ENCODE results near the gene NME8.

NME8 gene

DNA sequence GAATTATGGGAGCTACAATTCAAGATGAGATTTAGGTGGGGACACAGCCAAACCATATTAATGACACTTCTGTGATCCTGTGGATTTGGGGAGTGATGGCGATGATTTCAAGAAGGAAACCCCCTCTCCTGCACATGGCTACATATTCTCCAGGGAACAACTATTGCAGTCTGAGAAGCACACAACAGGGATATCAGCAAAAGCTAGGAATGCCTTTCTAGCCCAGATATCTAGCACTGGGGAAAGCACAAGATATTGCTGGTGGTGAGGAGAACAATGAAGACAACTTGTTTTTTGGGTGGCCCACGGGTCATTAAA lies 96.3 kb downstream of the NME8 start:
- Histone ChIP-seq H2AFZ (ENCODE audit: low read depth, low read length) (no peak overlapping the region), H4K20me1 (ENCODE audit: insufficient read depth, low read length) (peaks cover 49% of the 10 kb centered on the region), H3K27me3 (ENCODE audit: insufficient read depth, low read length, poor library complexity) (no peaks in the 10 kb centered on the region), H3K9ac (ENCODE audit: low read depth, low read length) (no peak overlapping the region), H3K27ac (ENCODE audit: low read length) (no peak overlapping the region), H3K4me1 (ENCODE audit: insufficient read depth, low read length) (no peaks in the 10 kb centered on the region), H3K4me3 (ENCODE audit: low read depth in 1 of 2, low read length in 2 of 2) (no peak overlapping the region), H3K4me2 (ENCODE audit: insufficient read depth, low read length) (no peak overlapping the region), H3K36me3 (ENCODE audit: insufficient read depth, low read length) (peaks cover 8% of the 10 kb centered on the region; the same call in 1 of the 2 replicates), H3K9me3 (ENCODE audit: insufficient read depth, low read length, severe bottlenecking) (no peaks in the 10 kb centered on the region), H3K79me2 (ENCODE audit: insufficient read depth, low read length) (peaks cover 56% of the 10 kb centered on the region)
- no peak for DNase-seq
- TF ChIP-seq, protein P1, sequence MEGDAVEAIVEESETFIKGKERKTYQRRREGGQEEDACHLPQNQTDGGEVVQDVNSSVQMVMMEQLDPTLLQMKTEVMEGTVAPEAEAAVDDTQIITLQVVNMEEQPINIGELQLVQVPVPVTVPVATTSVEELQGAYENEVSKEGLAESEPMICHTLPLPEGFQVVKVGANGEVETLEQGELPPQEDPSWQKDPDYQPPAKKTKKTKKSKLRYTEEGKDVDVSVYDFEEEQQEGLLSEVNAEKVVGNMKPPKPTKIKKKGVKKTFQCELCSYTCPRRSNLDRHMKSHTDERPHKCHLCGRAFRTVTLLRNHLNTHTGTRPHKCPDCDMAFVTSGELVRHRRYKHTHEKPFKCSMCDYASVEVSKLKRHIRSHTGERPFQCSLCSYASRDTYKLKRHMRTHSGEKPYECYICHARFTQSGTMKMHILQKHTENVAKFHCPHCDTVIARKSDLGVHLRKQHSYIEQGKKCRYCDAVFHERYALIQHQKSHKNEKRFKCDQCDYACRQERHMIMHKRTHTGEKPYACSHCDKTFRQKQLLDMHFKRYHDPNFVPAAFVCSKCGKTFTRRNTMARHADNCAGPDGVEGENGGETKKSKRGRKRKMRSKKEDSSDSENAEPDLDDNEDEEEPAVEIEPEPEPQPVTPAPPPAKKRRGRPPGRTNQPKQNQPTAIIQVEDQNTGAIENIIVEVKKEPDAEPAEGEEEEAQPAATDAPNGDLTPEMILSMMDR (IDR thresholded peaks at IDR 0.05; ENCODE audit: borderline replicate concordance, extremely low read depth, low read length, poor library complexity, severe bottlenecking) = no peak
- ATAC-seq (ENCODE audit: insufficient read depth, low read depth) = no peak

DNA sequence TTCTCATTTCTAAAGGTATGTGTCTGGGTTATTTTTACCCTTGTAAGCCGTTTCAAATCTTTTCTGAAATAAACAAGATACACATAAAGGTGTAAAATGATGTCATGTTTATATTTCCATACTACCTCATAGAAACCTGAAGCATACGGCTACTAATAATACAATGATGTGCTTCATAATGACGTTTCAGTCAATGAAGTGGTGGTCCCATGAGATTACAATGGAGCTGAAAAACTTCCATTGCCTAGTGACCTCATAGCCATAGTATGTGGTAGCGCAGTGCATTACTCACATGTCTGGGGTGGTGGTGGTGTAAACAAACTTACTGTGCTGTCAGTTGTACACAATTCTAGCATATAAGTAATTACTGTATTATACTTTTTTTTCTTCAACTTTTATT lies 96.9 kb downstream of the NME8 start:
- Histone ChIP-seq H3K9ac (ENCODE audit: low read depth, low read length) (no peak overlapping the region), H3K36me3 (ENCODE audit: insufficient read depth, low read length) (peaks cover 10% of the 10 kb centered on the region; the same call in 1 of the 2 replicates), H3K4me1 (ENCODE audit: insufficient read depth, low read length) (no peaks in the 10 kb centered on the region), H3K9me3 (ENCODE audit: insufficient read depth, low read length, severe bottlenecking) (no peaks in the 10 kb centered on the region), H4K20me1 (ENCODE audit: insufficient read depth, low read length) (peaks cover 49% of the 10 kb centered on the region), H3K27me3 (ENCODE audit: insufficient read depth, low read length, poor library complexity) (no peaks in the 10 kb centered on the region), H2AFZ (ENCODE audit: low read depth, low read length) (no peak overlapping the region), H3K79me2 (ENCODE audit: insufficient read depth, low read length) (peaks cover 51% of the 10 kb centered on the region), H3K27ac (ENCODE audit: low read length) (no peak overlapping the region), H3K4me3 (ENCODE audit: low read depth in 1 of 2, low read length in 2 of 2) (no peak overlapping the region), H3K4me2 (ENCODE audit: insufficient read depth, low read length) (no peak overlapping the region)
- ATAC-seq (ENCODE audit: insufficient read depth, low read depth) = no peak
- TF ChIP-seq, protein P1 (IDR thresholded peaks at IDR 0.05; ENCODE audit: borderline replicate concordance, extremely low read depth, low read length, poor library complexity, severe bottlenecking) = no peak
- no peak for TF ChIP-seq EZH2 (IDR thresholded peaks at IDR 0.05; ENCODE audit: borderline replicate concordance, low read depth, low read length, severe bottlenecking)
- DNase-seq = no peak

DNA sequence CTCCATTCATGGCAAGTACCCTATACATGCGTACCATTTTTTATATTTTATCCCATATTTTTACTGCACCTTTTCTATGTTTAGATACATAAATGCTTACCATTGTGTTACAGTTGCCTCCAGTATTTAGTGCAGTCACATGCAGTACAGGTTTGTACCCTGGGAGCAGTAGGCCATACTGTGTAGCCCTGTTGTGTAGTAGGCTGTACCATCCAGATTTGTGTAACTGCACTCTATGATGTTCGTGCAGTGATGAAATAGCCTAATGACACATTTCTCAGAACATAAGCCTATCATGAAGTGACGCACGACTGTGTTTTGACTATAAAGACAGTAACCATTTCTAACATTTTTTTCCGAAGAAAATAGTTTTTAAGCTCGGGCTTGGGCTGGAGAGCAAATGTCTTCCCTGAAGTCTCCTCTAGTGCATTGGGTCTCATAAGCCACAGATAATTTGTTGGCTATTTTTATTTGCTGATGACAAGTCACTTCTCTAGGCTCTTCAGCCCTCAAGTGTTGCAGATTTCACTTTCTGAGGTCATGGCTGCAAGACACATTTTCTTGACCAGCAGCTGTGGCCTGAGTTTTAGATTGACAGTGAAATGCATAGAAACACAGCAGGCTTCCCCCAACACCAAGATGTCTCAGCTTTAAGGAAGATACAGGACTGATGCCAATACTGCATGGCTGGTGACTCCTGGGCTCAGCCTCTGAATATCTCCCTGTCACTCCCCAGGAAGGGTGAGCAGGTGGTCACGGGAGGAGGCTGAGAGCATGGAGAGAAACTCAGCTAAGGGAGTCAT lies 98.9 kb downstream of the NME8 start:
- H2AFZ ChIP-seq (ENCODE audit: low read depth, low read length) = no peak overlapping the region
- ATAC-seq (ENCODE audit: insufficient read depth, low read depth) (no peak), DNase-seq (no peak)
- no peak overlapping the region for H3K27ac ChIP-seq (ENCODE audit: low read length)
- H3K9me3 ChIP-seq (ENCODE audit: insufficient read depth, low read length, severe bottlenecking) = no peaks in the 10 kb centered on the region
- TF ChIP-seq, protein P1 (IDR thresholded peaks at IDR 0.05; ENCODE audit: borderline replicate concordance, extremely low read depth, low read length, poor library complexity, severe bottlenecking) = no peak
- no peak for TF ChIP-seq EZH2 (IDR thresholded peaks at IDR 0.05; ENCODE audit: borderline replicate concordance, low read depth, low read length, severe bottlenecking)
- H3K4me1 ChIP-seq (ENCODE audit: insufficient read depth, low read length) = peaks cover 6% of the 10 kb centered on the region
- no peak overlapping the region for H3K4me3 ChIP-seq (ENCODE audit: low read depth in 1 of 2, low read length in 2 of 2)
- H4K20me1 ChIP-seq (ENCODE audit: insufficient read depth, low read length) = peaks cover 40% of the 10 kb centered on the region
- peaks cover 18% of the 10 kb centered on the region for H3K36me3 ChIP-seq (ENCODE audit: insufficient read depth, low read length)
- H3K4me2 ChIP-seq (ENCODE audit: insufficient read depth, low read length) = no peak overlapping the region
- H3K79me2 ChIP-seq (ENCODE audit: insufficient read depth, low read length) = peaks cover 38% of the 10 kb centered on the region
- H3K9ac ChIP-seq (ENCODE audit: low read depth, low read length) = no peak overlapping the region
- H3K27me3 ChIP-seq (ENCODE audit: insufficient read depth, low read length, poor library complexity) = no peaks in the 10 kb centered on the region

DNA sequence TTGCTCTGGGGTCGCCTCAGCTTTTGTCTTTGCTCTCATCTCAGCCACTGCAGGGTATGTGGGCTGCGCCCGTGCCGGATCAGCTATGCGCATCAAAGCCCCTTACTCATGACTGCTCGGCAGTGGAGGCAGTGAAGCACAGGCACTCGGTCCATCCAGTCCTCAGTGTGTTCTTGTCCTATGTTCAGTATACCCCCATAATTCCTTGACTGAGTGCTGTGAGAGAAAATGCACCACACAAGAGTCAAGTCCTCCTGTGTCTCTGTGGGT lies 99.5 kb downstream of the NME8 start:
- H3K4me2 ChIP-seq (ENCODE audit: insufficient read depth, low read length) = no peak overlapping the region
- H3K36me3 ChIP-seq (ENCODE audit: insufficient read depth, low read length) = peaks cover 18% of the 10 kb centered on the region
- peaks cover 11% of the 10 kb centered on the region for H3K4me1 ChIP-seq (ENCODE audit: insufficient read depth, low read length)
- TF ChIP-seq, protein P1 (IDR thresholded peaks at IDR 0.05; ENCODE audit: borderline replicate concordance, extremely low read depth, low read length, poor library complexity, severe bottlenecking) = no peak
- no peak for TF ChIP-seq EZH2 (IDR thresholded peaks at IDR 0.05; ENCODE audit: borderline replicate concordance, low read depth, low read length, severe bottlenecking)
- no peaks in the 10 kb centered on the region for H3K27me3 ChIP-seq (ENCODE audit: insufficient read depth, low read length, poor library complexity)
- no peak overlapping the region for H3K27ac ChIP-seq (ENCODE audit: low read length)
- no peaks in the 10 kb centered on the region for H3K9me3 ChIP-seq (ENCODE audit: insufficient read depth, low read length, severe bottlenecking)
- no peak for ATAC-seq (ENCODE audit: insufficient read depth, low read depth)
- H3K79me2 ChIP-seq (ENCODE audit: insufficient read depth, low read length) = peaks cover 36% of the 10 kb centered on the region
- DNase-seq = no peak
- H3K9ac ChIP-seq (ENCODE audit: low read depth, low read length) = no peak overlapping the region
- H3K4me3 ChIP-seq (ENCODE audit: low read depth in 1 of 2, low read length in 2 of 2) = no peak overlapping the region
- H4K20me1 ChIP-seq (ENCODE audit: insufficient read depth, low read length) = peaks cover 38% of the 10 kb centered on the region
- H2AFZ ChIP-seq (ENCODE audit: low read depth, low read length) = no peak overlapping the region
